KMS-11 (cell line): ENCODE data around the gene PPM1J.

ENCODE experiments used
- H2AFZ ChIP-seq: fragments of 200-600 bp; sonication (generic); 2 replicates; pipeline ENCODE4 v1.6.1; 2016; ENCODE audit warnings: antibody characterized with exemption, mixed run types, low read depth
- H3K27ac ChIP-seq: fragments of 200-600 bp; sonication (generic); 2 replicates; pipeline ENCODE4 v1.6.1; 2016; ENCODE audit warnings: mild to moderate bottlenecking, mixed run types
- H3K27me3 ChIP-seq: fragments of 200-600 bp; sonication (generic); 2 replicates; pipeline ENCODE4 v1.6.1; 2017; ENCODE audit warnings: mild to moderate bottlenecking, low read depth, mixed run types, moderate library complexity; ENCODE audit not compliant: insufficient read depth
- H3K36me3 ChIP-seq: fragments of 200-600 bp; sonication (generic); 2 replicates; pipeline ENCODE4 v1.6.1; 2017; ENCODE audit warnings: mild to moderate bottlenecking, mixed run types; ENCODE audit not compliant: insufficient read depth
- H3K4me1 ChIP-seq: fragments of 200-600 bp; sonication (generic); 2 replicates; pipeline ENCODE4 v1.6.1; 2016; ENCODE audit warnings: mild to moderate bottlenecking, low read depth, mixed run types; ENCODE audit not compliant: poor library complexity, severe bottlenecking
- H3K4me2 ChIP-seq: fragments of 200-600 bp; sonication (generic); 2 replicates; pipeline ENCODE4 v1.7.0; 2016; ENCODE audit warnings: mild to moderate bottlenecking, mixed run types
- H3K4me3 ChIP-seq: fragments of 200-600 bp; sonication (generic); IDR thresholded peaks from 2 replicates; pipeline ENCODE4 v1.6.1; 2017; ENCODE audit warnings: low read depth, low read length, mixed read lengths; ENCODE audit not compliant: insufficient read depth
- H3K79me2 ChIP-seq: fragments of 200-600 bp; sonication (generic); 2 replicates; pipeline ENCODE4 v1.6.1; 2016; ENCODE audit warnings: low read depth, mixed run types; ENCODE audit not compliant: insufficient read depth
- H3K9ac ChIP-seq: fragments of 200-600 bp; sonication (generic); 2 replicates; pipeline ENCODE4 v1.6.1; 2016; ENCODE audit warnings: mild to moderate bottlenecking, mixed run types
- H4K20me1 ChIP-seq: fragments of 200-600 bp; sonication (generic); 2 replicates; pipeline ENCODE4 v1.6.1; 2016; ENCODE audit warnings: mild to moderate bottlenecking, mixed run types; ENCODE audit not compliant: insufficient read depth
- CTCF ChIP-seq: fragments of 200-600 bp; sonication (generic); conservative IDR thresholded peaks from 2 replicates; pipeline ENCODE4 v1.6.1; 2017; ENCODE audit warnings: low read depth, mild to moderate bottlenecking, antibody characterized with exemption, low read length, moderate library complexity, mixed read lengths

Gene PPM1J

GRCh38 chr1:112702420-112703261 is 12.5 kb downstream of the PPM1J start:
- Histone ChIP-seq H4K20me1 (no peaks in the 10 kb centered on the region), H3K4me1 (peaks cover 53% of the 10 kb centered on the region), H3K79me2 (peaks cover 17% of the 10 kb centered on the region)

GRCh38 chr1:112702067-112702395 is 13.1 kb downstream of the PPM1J start:
- Histone ChIP-seq H3K79me2 (peaks cover 17% of the 10 kb centered on the region), H2AFZ (no peak overlapping the region), H3K4me3 (no peak overlapping the region), H3K36me3 (no peaks in the 10 kb centered on the region), H3K9ac (no peak overlapping the region), H3K4me2 (no peak overlapping the region; the same call in 1 of the 2 replicates), H4K20me1 (no peaks in the 10 kb centered on the region), H3K4me1 (peaks cover 57% of the 10 kb centered on the region), H3K27ac (no peak overlapping the region; the same call in 1 of the 2 replicates), H3K27me3 (no peaks in the 10 kb centered on the region)
- no peak for TF ChIP-seq CTCF

More at GRCh38 chr1:112702420-112703261, 12.5 kb downstream of the PPM1J start:
- H3K4me3 ChIP-seq = no peak overlapping the region
- no peaks in the 10 kb centered on the region for H3K27me3 ChIP-seq
- no peak for TF ChIP-seq CTCF
- H3K9ac ChIP-seq = no peak overlapping the region
- H2AFZ ChIP-seq = no peak overlapping the region
- no peaks in the 10 kb centered on the region for H3K36me3 ChIP-seq
- H3K27ac ChIP-seq = no peak overlapping the region
- no peak overlapping the region for H3K4me2 ChIP-seq

- Histone ChIP-seq H3K27me3 (no peaks in the 10 kb centered on the region), H3K36me3 (no peaks in the 10 kb centered on the region), H4K20me1 (no peaks in the 10 kb centered on the region), H3K79me2 (peaks cover 17% of the 10 kb centered on the region), H3K9ac (peak overlapping the region; percentile 39; the same call in 1 of the 2 replicates), H3K4me3 (peak overlapping the region; percentile 46), H3K4me1 (peaks cover 57% of the 10 kb centered on the region), H2AFZ (no peak overlapping the region), H3K4me2 (peak overlapping the region; percentile 87; the same call in 1 of the 2 replicates), H3K27ac (peak overlapping the region; percentile 58)
- TF ChIP-seq CTCF = no peak
Measured at GRCh38 chr1:112701227-112702066, 13.7 kb downstream of the PPM1J start.

- Histone ChIP-seq H3K9ac (peak overlapping the region; percentile 39; the same call in 1 of the 2 replicates), H3K4me3 (peak overlapping the region; percentile 46), H4K20me1 (no peaks in the 10 kb centered on the region), H3K27ac (peak overlapping the region; percentile 58), H3K27me3 (no peaks in the 10 kb centered on the region), H3K36me3 (no peaks in the 10 kb centered on the region), H3K4me1 (peaks cover 57% of the 10 kb centered on the region), H3K4me2 (peak overlapping the region; percentile 87), H3K79me2 (peaks cover 14% of the 10 kb centered on the region), H2AFZ (no peak overlapping the region)
- no peak for TF ChIP-seq CTCF
Measured at GRCh38 chr1:112700290-112701226, 14.6 kb downstream of the PPM1J start.
